ENCODE results near the gene XXYLT1. TPM values are rescaled to one million over a fixed set of nuclear protein-coding genes. Genes with fewer than 3 reads are reported as not detected.

Gene XXYLT1
- total and polyA plus RNA-seq, 10 of the 15 experiments (the other 5 are each of a cell fraction or from before 2014, with no cell fraction given): 1.2 to 14.2 (median 9.3) TPM

- no peak overlapping the region for H3K4me2 ChIP-seq (ENCODE audit: control insufficient read depth, insufficient read depth)
- no peaks in the 10 kb centered on the region for H3K79me2 ChIP-seq (ENCODE audit: control insufficient read depth, insufficient read depth, low read length)
- no peaks in the 10 kb centered on the region for H3K27me3 ChIP-seq (replicated peaks in 1 of 2; ENCODE audit: control insufficient read depth in 2 of 2, insufficient read depth in 2 of 2, low read length in 1 of 2)
- H2AFZ ChIP-seq (ENCODE audit: control insufficient read depth, low read depth, low read length): no peak overlapping the region
- no peak overlapping the region for H3K9ac ChIP-seq (ENCODE audit: control insufficient read depth, insufficient read depth, low read length)
- ChIA-PET POLR2A (no interaction called here), CTCF (no interaction called here), RAD21 (ENCODE audit: unreplicated experiment) (interaction anchor here (1.1 kb wide), 1 partner anchor 87 kb away, joined by 4 read pairs; no protein-coding TSS in a partner anchor), SMC1A (ENCODE audit: uncharacterized antibody, unreplicated experiment) (no interaction called here)
- intact Hi-C loops (cut with micrococcal nuclease; ENCODE audit: unreplicated experiment) (no loop called here), in situ Hi-C loops (cut with MboI) (no loop called here)
- no TSS peak for BruUV-seq (replicated peaks)
- H4K20me1 ChIP-seq (ENCODE audit: control insufficient read depth, insufficient read depth): no peaks in the 10 kb centered on the region
- 100% methylated on average over 7 of the region's 7 CpGs for WGBS (ENCODE audit: insufficient coverage, insufficient replicate concordance, low lambda C conversion rate, missing lambda C conversion rate)
- H3K27ac ChIP-seq (ENCODE audit: control insufficient read depth, insufficient read depth): no peak overlapping the region
- no peak for ATAC-seq
- no peaks in the 10 kb centered on the region; a peak in 1 of 4 replicates for H3K36me3 ChIP-seq (ENCODE audit: control insufficient read depth in 2 of 2, insufficient read depth in 2 of 2, low read length in 1 of 2)
- no peaks in the 10 kb centered on the region for H3K9me3 ChIP-seq (replicated peaks; ENCODE audit: control insufficient read depth, insufficient read depth, low read length)
- no peak for DNase-seq (ENCODE audit: low read depth, low spot score)
- H3K4me1 ChIP-seq (ENCODE audit: control insufficient read depth, insufficient read depth, low read length): peaks cover 24% of the 10 kb centered on the region
- no peak for FAIRE-seq
- no peak overlapping the region for H3K4me3 ChIP-seq
- TF ChIP-seq TCF3 (IDR thresholded peaks at IDR 0.05; ENCODE audit: borderline replicate concordance, insufficient read depth, low read depth, low read length) (no peak), MTA3 (IDR thresholded peaks at IDR 0.05; ENCODE audit: borderline replicate concordance, low read length) (no peak), BCL3 (IDR thresholded peaks at IDR 0.05; ENCODE audit: borderline replicate concordance, insufficient read depth, low read depth, low read length, poor library complexity, severe bottlenecking) (no peak), CHD2 (IDR thresholded peaks at IDR 0.05; ENCODE audit: borderline replicate concordance, low read depth, low read length) (no peak), RCOR1 (conservative IDR thresholded peaks at IDR 0.05; ENCODE audit: low read depth, low read length) (no peak), NFIC (IDR thresholded peaks at IDR 0.05; ENCODE audit: low read depth, low read length) (no peak), MXI1 (IDR thresholded peaks at IDR 0.05; ENCODE audit: low read depth, low read length) (no peak), ELK1 (IDR thresholded peaks at IDR 0.05; ENCODE audit: low read depth, low read length) (no peak), BCL11A (IDR thresholded peaks at IDR 0.05; ENCODE audit: low read depth, low read length) (no peak), HDAC6 (IDR thresholded peaks at IDR 0.05; ENCODE audit: unreplicated experiment) (no peak), IKZF1 (conservative IDR thresholded peaks at IDR 0.05) (no peak), ZNF592 (IDR thresholded peaks at IDR 0.05) (no peak), POLR2A (IDR thresholded peaks at IDR 0.05; ENCODE audit: low read depth, low read length) (no peak), ZBTB11 (CRISPR knock-in tag; IDR thresholded peaks at IDR 0.05) (no peak), POLR2AphosphoS5 (IDR thresholded peaks at IDR 0.05; ENCODE audit: low read length) (no peak), CBX5 (IDR thresholded peaks at IDR 0.05; ENCODE audit: low read depth) (no peak)
Observed at GRCh38 chr3:195165265-195165609, 105.7 kb downstream of the XXYLT1 start.
